CD4-positive, alpha-beta T cell treated with Interleukin-4 for 4 hours (primary cell): Measurements from ENCODE around the gene SPOP.
"Not testable (repeated sequence)": the region's sequence is repeated elsewhere in the genome, so short reads cannot be mapped to it uniquely, and the experiment has no call there.

Source experiments
- DNase-seq: peaks from one replicate; pipeline ENCODE4 v3.0.0-alpha.2; 2020

The SPOP gene

DNA sequence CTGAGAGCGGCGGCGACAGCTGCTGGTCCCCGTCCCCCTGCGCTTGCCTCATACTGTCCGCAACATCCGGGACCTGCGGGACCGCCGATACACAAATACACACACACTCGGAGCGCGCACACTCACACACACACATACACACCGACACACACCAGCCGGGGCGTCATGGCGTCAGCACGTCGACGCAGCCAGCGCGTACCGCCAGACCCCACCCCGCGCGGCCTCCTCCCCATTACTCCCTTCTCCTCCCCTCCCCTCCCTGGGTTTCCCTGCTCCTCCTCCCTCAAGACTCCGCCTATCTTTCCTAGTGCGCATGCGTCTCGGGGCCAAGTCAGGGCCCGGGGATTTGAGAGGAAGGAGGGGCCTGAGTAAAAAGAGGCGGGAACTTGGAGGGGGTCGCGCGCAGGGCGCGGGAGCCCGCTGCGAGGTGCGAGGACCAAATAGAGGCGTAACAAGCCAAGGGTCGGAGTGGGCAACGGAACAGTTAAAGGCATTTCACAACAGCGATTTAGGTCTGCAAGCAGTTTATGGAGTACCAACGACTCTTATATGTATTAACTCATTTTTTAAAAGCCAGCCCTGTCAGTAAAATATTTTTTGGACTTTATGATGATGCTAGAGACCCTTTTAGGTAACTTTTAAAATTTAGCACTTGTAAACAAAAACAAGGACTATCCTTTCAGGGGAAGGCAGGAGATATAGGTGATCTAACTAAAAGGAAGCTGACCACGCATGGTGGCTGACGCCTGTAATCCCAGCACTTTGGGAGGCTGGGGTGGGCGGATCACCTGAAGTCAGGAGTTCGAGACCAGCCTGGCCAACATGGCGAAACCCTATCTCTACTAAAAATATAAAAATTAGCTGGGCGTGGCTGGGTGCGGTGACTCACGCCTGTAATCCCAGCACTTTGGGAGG lies at the start of gene SPOP:
Gene SPOP, minus strand, starts transcription at position 165 of the 915 bp plus-strand sequence. CDS start 55,287 bp downstream, outside the sequence.
- DNase-seq: peak; percentile 100

- no peak for DNase-seq
Observed at GRCh38 chr17:49727380-49727779, 49.5 kb upstream of the SPOP start.

DNA sequence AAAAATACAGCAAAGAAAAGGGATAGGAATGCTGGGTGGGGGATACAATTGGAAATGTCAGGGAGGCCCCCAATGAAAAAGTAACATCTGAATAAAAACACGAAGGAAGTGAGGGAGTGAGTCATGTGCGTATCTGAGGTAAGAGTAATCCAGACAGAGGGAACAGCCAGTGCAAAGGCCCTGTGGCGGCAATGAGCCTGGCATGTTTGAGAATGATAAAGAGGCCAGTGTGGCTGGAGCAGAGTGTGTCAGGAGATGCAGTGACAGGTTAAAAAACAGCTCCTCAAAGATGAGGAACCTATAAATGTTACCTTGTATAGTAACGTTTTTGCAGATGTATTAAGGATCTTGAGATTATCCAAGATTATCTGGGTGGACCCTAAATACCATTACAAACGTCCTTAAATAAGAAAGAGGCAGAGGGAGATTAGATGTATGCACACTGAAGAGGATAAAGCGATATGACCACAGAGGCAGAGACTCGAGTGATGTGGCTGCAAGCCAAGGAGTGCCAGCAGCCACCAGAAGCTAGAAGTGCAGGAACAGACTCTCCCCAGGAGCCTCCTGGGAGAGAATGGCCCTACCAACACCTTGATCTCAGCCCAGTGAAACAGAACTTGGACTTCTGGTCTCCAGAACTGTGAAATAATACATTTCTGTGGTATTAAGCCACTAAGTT lies 47.7 kb upstream of the SPOP start:
- no peak for DNase-seq

GRCh38 chr17:49724552-49724951 lies 46.7 kb upstream of the SPOP start:
- not testable (repeated sequence) for DNase-seq

DNA sequence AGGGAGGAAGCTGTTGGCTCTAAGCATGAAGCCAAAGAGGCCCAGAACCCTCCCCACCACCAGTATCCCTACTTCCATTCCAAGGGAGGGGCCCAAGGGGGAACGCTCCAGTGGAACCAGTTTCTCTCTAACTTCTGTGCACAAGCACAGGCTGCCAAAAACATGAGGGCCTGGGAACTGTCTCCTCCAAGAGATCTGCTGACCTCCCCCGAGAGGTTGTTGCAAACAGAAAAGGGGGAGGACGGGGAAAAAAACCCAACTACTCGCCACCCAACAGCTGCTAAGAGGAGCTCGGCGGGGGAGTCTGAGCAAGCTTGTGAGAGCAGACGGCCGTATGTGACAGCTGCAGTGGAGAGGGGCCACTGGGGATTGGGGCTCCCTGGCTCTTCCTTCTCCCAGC lies 45.5 kb upstream of the SPOP start:
- no peak for DNase-seq

- DNase-seq: no peak
Observed at GRCh38 chr17:49722066-49722465, 44.2 kb upstream of the SPOP start.

- DNase-seq: peak; percentile 58
Observed at GRCh38 chr17:49717371-49717861, 39.5 kb upstream of the SPOP start.

DNA sequence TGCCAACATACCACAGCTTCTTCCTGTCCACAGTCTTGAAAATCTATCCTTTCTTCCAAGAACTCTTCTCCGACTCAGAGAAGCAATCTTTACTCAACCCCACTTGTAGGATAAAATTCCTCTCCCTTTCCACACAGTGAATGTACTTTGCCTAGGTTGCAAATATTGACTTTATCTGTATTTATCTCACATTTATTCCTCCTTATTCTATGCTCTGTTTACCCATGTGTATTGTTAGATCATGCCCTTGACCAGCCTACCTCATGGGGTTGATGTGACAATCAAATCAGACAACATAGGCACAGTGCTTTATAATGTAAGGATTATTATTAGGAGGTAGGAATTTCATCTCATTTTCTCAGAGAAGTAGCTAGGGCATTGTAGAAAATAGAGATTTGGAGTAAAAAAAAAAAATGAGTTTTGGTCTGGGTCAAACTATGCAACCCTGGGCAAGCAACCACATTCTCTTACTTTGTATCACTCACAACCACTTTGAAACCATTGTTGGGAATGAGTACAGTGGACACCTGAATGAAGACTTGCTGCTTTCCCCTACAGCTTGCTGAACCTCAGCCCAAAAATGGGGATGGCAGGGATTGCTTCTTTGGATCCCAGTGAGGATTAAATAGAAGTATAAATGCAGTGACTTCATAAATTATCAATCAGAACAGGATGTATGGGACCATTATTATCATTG lies 38.9 kb upstream of the SPOP start:
- DNase-seq: no peak

DNA sequence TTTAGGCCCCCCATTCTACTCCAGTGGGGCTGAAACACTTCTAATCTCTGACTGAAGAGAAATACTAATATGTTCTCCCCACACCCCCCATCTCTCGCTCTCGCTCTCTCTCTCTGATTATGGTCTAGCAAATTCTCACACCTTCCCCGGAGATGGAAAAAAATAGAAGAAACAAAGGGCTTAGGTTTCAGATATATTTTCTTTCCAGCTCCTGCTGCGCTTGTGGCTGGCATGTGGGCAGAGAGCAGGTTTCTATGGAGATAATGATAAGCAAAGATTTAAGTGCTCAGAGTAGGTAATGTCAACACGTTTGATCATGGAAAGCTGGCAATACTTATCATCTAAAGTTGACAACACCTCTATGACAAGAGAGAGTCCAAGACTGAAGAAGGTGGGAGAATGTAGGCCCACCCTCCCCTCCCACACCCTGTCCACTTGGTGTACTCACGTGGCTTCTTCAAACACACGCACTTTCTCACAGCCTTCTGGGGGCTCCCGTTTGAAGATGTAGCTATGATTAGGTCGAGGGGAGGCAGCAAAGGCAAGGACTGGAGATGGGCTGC lies 37.9 kb upstream of the SPOP start:
- DNase-seq: peak; percentile 93

DNA sequence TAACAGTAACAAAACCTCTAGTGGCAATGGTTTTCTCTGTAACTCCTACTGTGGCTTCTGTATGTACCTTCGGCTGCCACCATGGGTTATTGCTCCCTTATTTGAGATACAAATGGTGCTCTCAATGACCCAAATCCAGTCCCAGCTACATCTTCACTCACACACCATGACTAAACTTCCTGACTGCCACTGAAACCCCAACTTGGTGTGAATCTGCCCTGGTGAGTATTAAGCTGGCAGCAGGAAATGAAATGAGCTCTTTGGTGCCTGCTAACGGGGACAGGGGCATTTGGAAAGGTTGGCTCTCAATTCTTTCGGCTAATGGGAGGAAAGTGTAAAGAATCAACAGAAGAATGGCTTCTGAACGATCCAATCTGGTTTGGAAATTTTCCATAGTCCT lies 37.3 kb upstream of the SPOP start:
- peak; percentile 92 for DNase-seq

- peak; percentile 56 for DNase-seq
Observed at GRCh38 chr17:49708515-49709183, 30.8 kb upstream of the SPOP start.

DNA sequence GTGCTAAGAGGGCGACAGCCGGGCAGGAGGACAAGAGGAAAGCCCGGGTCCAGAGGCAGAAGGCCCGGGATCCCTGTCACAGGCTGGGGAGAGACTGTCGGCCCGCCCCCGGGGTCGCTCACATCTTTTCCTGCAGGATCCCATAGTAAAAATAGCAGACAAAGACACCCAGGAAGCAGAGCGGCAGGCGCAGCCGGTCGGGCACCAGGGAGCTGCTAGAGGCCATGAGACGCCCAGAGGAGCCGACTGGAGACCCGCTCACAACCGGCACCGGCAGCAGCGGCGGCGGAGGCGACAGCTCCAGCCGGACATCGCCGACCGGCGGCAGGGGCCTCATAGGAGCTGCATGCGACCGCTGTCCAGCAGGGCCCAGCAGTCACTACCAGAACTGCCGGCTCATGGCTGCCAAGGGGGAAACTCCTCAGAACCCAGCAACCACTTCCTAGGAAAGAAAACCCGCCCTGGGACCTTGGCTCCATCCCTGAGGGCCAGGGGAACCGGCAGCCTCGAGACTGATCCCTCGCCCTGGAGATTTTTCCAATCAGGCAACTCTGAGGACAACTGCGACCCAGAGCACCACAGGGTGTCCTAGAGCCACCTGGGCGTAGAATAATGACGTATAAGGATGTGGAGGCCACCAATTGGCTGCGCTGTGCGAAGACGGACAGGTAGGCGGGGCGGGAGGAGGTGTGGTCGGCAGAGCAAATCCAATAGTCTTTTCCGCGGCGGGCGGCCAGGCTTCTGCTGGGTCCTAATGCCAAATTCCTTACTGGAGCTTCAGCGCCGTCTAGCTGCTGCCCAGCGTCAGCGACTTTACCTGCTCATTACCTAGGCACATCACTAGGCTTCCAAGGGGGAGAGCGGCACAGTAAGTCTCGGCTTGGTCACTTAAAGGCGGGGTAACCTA lies 30.0 kb upstream of the SPOP start, which contains the start of gene SLC35B1:
Gene SLC35B1, minus strand, starts transcription at position 357 of the 907 bp plus-strand sequence. Its CDS starts 131 bp downstream, at position 226.
- peak; percentile 99 for DNase-seq

GRCh38 chr17:49707246-49707607 lies 29.3 kb upstream of the SPOP start:
- peak; percentile 37 for DNase-seq

DNA sequence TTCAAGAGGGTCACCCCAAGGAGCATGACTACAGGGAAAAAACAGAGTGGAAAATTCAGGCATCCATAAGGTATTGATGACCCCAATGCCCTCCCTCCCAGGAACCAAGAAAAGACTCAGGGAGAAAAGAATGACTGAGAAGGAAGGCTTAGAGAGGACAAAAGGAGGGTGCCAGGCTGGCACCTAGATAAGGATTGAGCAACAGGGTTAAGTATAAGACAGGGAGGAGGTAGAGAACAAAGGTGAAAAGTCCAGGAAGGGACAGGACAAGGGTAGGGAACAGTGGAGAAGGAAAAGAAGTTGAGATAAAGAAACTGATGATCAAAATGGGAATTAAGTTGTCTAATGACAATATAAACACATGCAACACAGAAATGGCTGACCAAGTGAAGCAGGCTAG lies 27.4 kb upstream of the SPOP start:
- DNase-seq: no peak

GRCh38 chr17:49703557-49704277 lies 25.8 kb upstream of the SPOP start:
- DNase-seq: peak; percentile 13

GRCh38 chr17:49700960-49701359 lies 23.1 kb upstream of the SPOP start:
- DNase-seq: no peak

DNA sequence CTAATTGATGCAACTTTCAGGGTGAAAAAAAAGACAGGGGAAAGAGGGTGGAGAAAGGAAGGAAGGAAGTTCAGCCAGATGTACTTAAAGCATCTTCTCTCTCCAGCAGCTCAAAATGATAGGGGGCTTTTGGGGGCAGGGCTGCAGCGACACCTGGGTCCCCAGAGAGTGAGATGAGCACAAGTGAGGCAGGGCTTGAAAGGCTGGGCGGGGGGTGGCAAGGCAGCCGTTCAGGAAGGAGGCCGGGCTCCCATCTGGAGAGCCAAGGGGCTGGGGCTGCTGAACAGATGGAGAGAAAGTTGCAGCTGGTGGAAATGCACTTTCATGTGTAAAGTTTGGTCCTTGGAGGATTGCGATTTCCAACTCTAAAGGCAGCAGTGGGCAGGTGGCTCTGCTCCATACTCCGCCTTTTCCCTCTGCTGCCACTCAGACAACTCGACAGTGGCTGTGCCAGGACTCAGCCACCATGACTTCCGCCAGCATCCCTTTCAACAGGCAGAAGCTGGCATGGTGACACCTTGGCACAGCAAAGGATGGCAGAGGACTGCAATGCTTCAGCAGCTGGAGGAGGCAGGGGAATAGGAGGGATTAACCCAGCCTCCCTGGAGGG lies 22.2 kb upstream of the SPOP start:
- no peak for DNase-seq

- DNase-seq: no peak
Observed at GRCh38 chr17:49698005-49698404, 20.1 kb upstream of the SPOP start.

DNA sequence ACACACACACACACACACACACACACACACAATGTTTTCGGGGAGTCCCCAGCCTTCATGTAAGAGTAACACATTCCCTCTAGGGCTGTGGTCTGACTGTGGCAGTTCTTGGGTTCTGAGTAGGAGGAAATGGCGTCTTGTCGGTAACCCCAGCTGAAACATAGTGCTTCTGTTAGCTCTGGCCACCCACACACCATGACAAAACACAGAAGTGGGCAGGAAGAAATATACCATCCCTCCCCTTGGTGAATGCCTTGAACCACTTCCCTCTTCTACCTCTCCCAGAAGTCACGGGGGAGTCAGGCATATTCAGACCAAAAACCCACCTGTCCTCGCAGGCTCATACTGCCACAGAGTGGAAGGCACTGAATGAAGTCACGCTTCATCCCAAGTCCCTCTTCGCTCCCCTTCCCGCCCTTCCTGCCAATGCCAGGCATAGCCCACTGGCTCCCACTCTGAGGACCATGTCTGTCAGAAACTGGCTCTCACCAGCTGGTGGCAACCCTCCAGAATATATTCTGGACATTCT lies 18.4 kb upstream of the SPOP start:
- DNase-seq: peak; percentile 83
